HepG2 (cell line): ENCODE measurements around the gene IL17RC. TPM values are rescaled to one million over a fixed set of nuclear protein-coding genes. Genes with fewer than 3 reads are reported as not detected.

Experiments used
- FOXO1 ChIP-seq: sonication (generic); formaldehyde crosslinking; IDR thresholded peaks from 2 replicates; pipeline ENCODE4 v1.4.0; 2020; ENCODE audit warnings: missing genetic modification reagents
- GABPA ChIP-seq, 2 experiments: IDR thresholded peaks; 2 replicates each; pipeline ENCODE4 v1.6.1; 2011 to 2016; ENCODE audit warnings: low read depth in 2 of 2, low read length in 1 of 2, missing biosample characterization in 1 of 2, missing genetic modification characterization in 1 of 2
- GRHL1 ChIP-seq: sonication (generic); formaldehyde crosslinking; conservative IDR thresholded peaks from 2 replicates; pipeline ENCODE4 v1.8.0; 2022; ENCODE audit warnings: missing genetic modification reagents
- HDAC6 ChIP-seq: fragments of 200-600 bp; sonication (generic); IDR thresholded peaks from 2 replicates; pipeline ENCODE4 v1.7.0; 2017; ENCODE audit warnings: mild to moderate bottlenecking, antibody characterized with exemption, low read length, low read depth
- PAWR ChIP-seq: sonication (generic); formaldehyde crosslinking; IDR thresholded peaks from 2 replicates; pipeline ENCODE4 v1.4.0; 2020; ENCODE audit warnings: missing genetic modification reagents, mild to moderate bottlenecking, borderline replicate concordance
- PRDM4 ChIP-seq: sonication (generic); formaldehyde crosslinking; IDR thresholded peaks from 2 replicates; pipeline ENCODE4 v1.9.0; 2021; ENCODE audit warnings: missing genetic modification reagents, borderline replicate concordance
- ZBTB20 ChIP-seq: sonication (generic); formaldehyde crosslinking; IDR thresholded peaks from 2 replicates; pipeline ENCODE4 v1.8.1; 2023; ENCODE audit warnings: missing genetic modification reagents, low read depth, mild to moderate bottlenecking, borderline replicate concordance
- ZFP36L1 ChIP-seq: sonication (generic); formaldehyde crosslinking; IDR thresholded peaks from 2 replicates; pipeline ENCODE4 v1.8.0; 2022; ENCODE audit warnings: mild to moderate bottlenecking, missing genetic modification reagents, moderate library complexity
- ZNF318 ChIP-seq: sonication (generic); formaldehyde crosslinking; IDR thresholded peaks from 2 replicates; pipeline ENCODE4 v1.4.0; 2020; ENCODE audit warnings: mild to moderate bottlenecking, missing genetic modification reagents
- ZNF564 ChIP-seq: sonication (generic); formaldehyde crosslinking; IDR thresholded peaks from 2 replicates; pipeline ENCODE4 v1.8.1; 2023; ENCODE audit warnings: mild to moderate bottlenecking, missing genetic modification reagents
- ZNF7 ChIP-seq: IDR thresholded peaks from 2 replicates; pipeline ENCODE4 v1.6.1; 2016; ENCODE audit warnings: missing biosample characterization, missing genetic modification reagents
- ZSCAN5A ChIP-seq: sonication (generic); formaldehyde crosslinking; IDR thresholded peaks from 2 replicates; pipeline ENCODE4 v1.8.0; 2022; ENCODE audit warnings: mild to moderate bottlenecking, missing genetic modification reagents, borderline replicate concordance
- polyA plus RNA-seq, 8 experiments: library from polyadenylated mRNA; depleted of rRNA in 3 of 8; stranded (reverse) in 7 of 8; unstranded in 1 of 8; fragments of >200 nt; fragmentation: Illumina TruSeq in 4 of 8; extraction: Trizol in 4 of 8; gene quantifications; 2 replicates each; pipeline versions ENCODE4 v1.2.1 to v1.2.3, GENCODE V29; 2011 to 2016; ENCODE audit warnings: low read depth in 4 of 8, missing spikeins in 1 of 8, mixed read lengths in 1 of 8; ENCODE audit not compliant: insufficient read depth in 1 of 8
- total RNA-seq, 5 experiments: library from RNA; depleted of rRNA; stranded (reverse); fragments of >200 nt; fragmentation: Illumina TruSeq; extraction: Trizol; gene quantifications; 2 replicates each; pipeline ENCODE4 v1.2.3, GENCODE V29; 2016; ENCODE audit warnings: low read depth in 1 of 5

IL17RC gene
- total and polyA plus RNA-seq, 2 of the 13 experiments (the other 11 are each of a cell fraction or from before 2014, with no cell fraction given): 20.7 to 24.0 TPM

GRCh38 chr3:9915254-9916141 is 1.4 kb upstream of the IL17RC start (continued):
- TF ChIP-seq ZNF318 (CRISPR knock-in tag) (no peak), HDAC6 (no peak), ZNF564 (CRISPR knock-in tag) (peak; percentile 90; the same call in 1 of the 2 replicates), ZNF7 (no peak), GABPA (IDR thresholded peaks at IDR 0.05; ENCODE audit: low read depth, low read length) (no peak), GABPA (CRISPR knock-in tag; IDR thresholded peaks at IDR 0.05; ENCODE audit: low read depth) (peak; percentile 69), PRDM4 (CRISPR knock-in tag) (no peak), ZFP36L1 (no peak; the same call in 1 of the 2 replicates), FOXO1 (no peak), PAWR (CRISPR knock-in tag) (no peak), ZSCAN5A (CRISPR knock-in tag) (no peak), ZBTB20 (no peak), GRHL1 (CRISPR knock-in tag) (no peak)
